PFSK-1 (cell line): ENCODE data around the gene STARD4.

Experiments used
- FOXP2 ChIP-seq: optimal IDR thresholded peaks from 2 replicates; pipeline ENCODE3; 2011; ENCODE audit warnings: borderline replicate concordance, control low read depth, inconsistent platforms; ENCODE audit not compliant: insufficient read depth; ENCODE audit errors: extremely low read length, extremely low read depth
- POLR2AphosphoS5 ChIP-seq: IDR thresholded peaks from 2 replicates; pipeline ENCODE4 v1.6.1; 2012; ENCODE audit warnings: low read depth, mild to moderate bottlenecking, control low read depth, low read length, moderate library complexity
- REST ChIP-seq, 2 experiments: IDR thresholded peaks; 2 replicates each; pipeline versions ENCODE4 v1.6.1 to v1.8.0; 2011 to 2012; ENCODE audit warnings: low read depth in 2 of 2, low read length in 2 of 2, control low read depth in 1 of 2, inconsistent platforms in 1 of 2, mild to moderate bottlenecking in 1 of 2, moderate library complexity in 1 of 2; ENCODE audit not compliant: insufficient read depth in 1 of 2
- SIN3A ChIP-seq: IDR thresholded peaks from 2 replicates; pipeline ENCODE4 v1.6.1; 2012; ENCODE audit warnings: mild to moderate bottlenecking, low read length, moderate library complexity, borderline replicate concordance; ENCODE audit not compliant: insufficient read depth
- TAF1 ChIP-seq: IDR thresholded peaks from 2 replicates; pipeline ENCODE4 v1.6.1; 2012; ENCODE audit warnings: low read length, control low read depth, borderline replicate concordance; ENCODE audit not compliant: insufficient read depth

STARD4 gene

GRCh38 chr5:111511174-111511830 lies 1.0 kb downstream of the STARD4 start:
- TF ChIP-seq FOXP2 = no peak
- no peak for TF ChIP-seq REST (IDR thresholded peaks at IDR 0.05; ENCODE audit: insufficient read depth in 1 of 2, low read depth in 2 of 2, low read length in 2 of 2)
- no peak for TF ChIP-seq SIN3A
- no peak for TF ChIP-seq POLR2AphosphoS5
- no peak for TF ChIP-seq TAF1

- no peak for TF ChIP-seq TAF1
- TF ChIP-seq POLR2AphosphoS5 = no peak
- no peak for TF ChIP-seq SIN3A
- TF ChIP-seq FOXP2 = no peak
- no peak for TF ChIP-seq REST (IDR thresholded peaks at IDR 0.05; ENCODE audit: insufficient read depth in 1 of 2, low read depth in 2 of 2, low read length in 2 of 2)
Measured at GRCh38 chr5:111509119-111509518, 3.2 kb downstream of the STARD4 start.

DNA sequence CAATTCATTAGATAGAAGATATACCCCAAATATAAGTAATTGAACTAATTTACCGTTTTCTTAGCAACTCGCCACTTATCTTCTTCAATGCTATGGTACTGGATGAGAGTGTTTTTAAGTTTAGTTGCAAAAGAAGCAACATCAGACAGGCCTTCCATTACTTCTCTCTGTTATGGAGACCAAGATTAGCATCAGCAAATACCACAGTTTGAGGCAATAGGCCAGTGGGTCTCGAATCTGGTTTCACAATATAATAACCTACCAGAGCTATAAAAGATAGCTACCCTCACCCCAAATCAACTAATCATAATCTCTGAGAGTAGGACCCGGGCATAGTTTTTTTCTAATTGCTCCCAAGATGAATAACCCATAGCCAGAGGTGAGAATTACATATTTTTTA lies 5.1 kb downstream of the STARD4 start:
- no peak for TF ChIP-seq POLR2AphosphoS5
- no peak for TF ChIP-seq FOXP2
- TF ChIP-seq TAF1 = no peak
- no peak for TF ChIP-seq SIN3A
- TF ChIP-seq REST (IDR thresholded peaks at IDR 0.05; ENCODE audit: insufficient read depth in 1 of 2, low read depth in 2 of 2, low read length in 2 of 2) = no peak

GRCh38 chr5:111505096-111505495 lies 7.2 kb downstream of the STARD4 start:
- no peak for TF ChIP-seq POLR2AphosphoS5

- no peak for TF ChIP-seq REST (IDR thresholded peaks at IDR 0.05; ENCODE audit: insufficient read depth in 1 of 2, low read depth in 2 of 2, low read length in 2 of 2)
- no peak for TF ChIP-seq SIN3A
- no peak for TF ChIP-seq TAF1
- no peak for TF ChIP-seq FOXP2
- TF ChIP-seq POLR2AphosphoS5 = no peak
Measured at GRCh38 chr5:111502956-111503355, 9.4 kb downstream of the STARD4 start.
